CD14-positive monocyte (primary cell): ENCODE measurements around the gene UNC93A. TPM values are rescaled to one million over a fixed set of nuclear protein-coding genes. Genes with fewer than 3 reads are reported as not detected.

ENCODE experiments used
- DNase-seq, 3 donors: peaks; one replicate each; pipeline ENCODE4 v3.0.0-alpha.2; 2011 to 2022
- H2AFZ ChIP-seq: 2 replicates; pipeline ENCODE4 v1.6.0; 2012; ENCODE audit warnings: mild to moderate bottlenecking, low read depth, low read length, inconsistent platforms; ENCODE audit not compliant: insufficient read depth, poor library complexity, severe bottlenecking
- H3K27ac ChIP-seq, 2 donors: 1 replicate in 1 of 2; 2 replicates in 1 of 2; pipeline ENCODE4 v1.5.1; 2012 to 2013; ENCODE audit warnings: low read length in 2 of 2, control low read depth in 1 of 2, inconsistent platforms in 1 of 2, low read depth in 1 of 2, mild to moderate bottlenecking in 1 of 2
- H3K27me3 ChIP-seq, 2 donors: one replicate each; pipeline versions ENCODE4 v1.6.0 to v1.6.1; 2011 to 2013; ENCODE audit warnings: low read length in 2 of 2; ENCODE audit not compliant: control insufficient read depth in 2 of 2, insufficient read depth in 2 of 2
- H3K36me3 ChIP-seq, 2 donors: replicated peaks in 1 of 2; 1 replicate in 1 of 2; 2 replicates in 1 of 2; pipeline versions ENCODE4 v1.5.1 to v1.6.1; 2012 to 2013; ENCODE audit warnings: low read length in 2 of 2, control low read depth in 1 of 2, inconsistent platforms in 1 of 2, mild to moderate bottlenecking in 1 of 2; ENCODE audit not compliant: insufficient read depth in 2 of 2, control insufficient read depth in 1 of 2
- H3K4me1 ChIP-seq, 2 donors: 1 replicate in 1 of 2; 2 replicates in 1 of 2; pipeline versions ENCODE4 v1.5.1 to v1.6.1; 2012 to 2013; ENCODE audit warnings: low read length in 2 of 2, control low read depth in 1 of 2, inconsistent platforms in 1 of 2, mild to moderate bottlenecking in 1 of 2, moderate library complexity in 1 of 2; ENCODE audit not compliant: insufficient read depth in 2 of 2, control insufficient read depth in 1 of 2
- H3K4me2 ChIP-seq: replicated peaks from 2 replicates; pipeline ENCODE3; 2012; ENCODE audit warnings: low read length, moderate library complexity, mild to moderate bottlenecking; ENCODE audit not compliant: poor library complexity, severe bottlenecking; ENCODE audit errors: extremely low read depth
- H3K4me3 ChIP-seq, 3 experiments: fragments of 200-600 bp in 1 of 3; sonication (generic) in 1 of 3; replicated peaks in 1 of 3; 1 replicate in 2 of 3; 2 replicates in 1 of 3; pipeline ENCODE4 v1.5.1; 2011 to 2013; ENCODE audit warnings: low read length in 3 of 3, mild to moderate bottlenecking in 3 of 3, control low read depth in 2 of 3, low read depth in 2 of 3, inconsistent platforms in 1 of 3, moderate library complexity in 1 of 3
- H3K79me2 ChIP-seq: 2 replicates; pipeline ENCODE4 v1.6.0; 2012; ENCODE audit warnings: mild to moderate bottlenecking, control low read depth, inconsistent platforms, low read length, moderate library complexity; ENCODE audit not compliant: insufficient read depth
- H3K9ac ChIP-seq: 2 replicates; pipeline ENCODE4 v1.6.0; 2017; ENCODE audit warnings: low read length, mild to moderate bottlenecking; ENCODE audit not compliant: insufficient read depth, poor library complexity, severe bottlenecking
- H3K9me3 ChIP-seq, 2 donors: replicated peaks in 1 of 2; 1 replicate in 1 of 2; 2 replicates in 1 of 2; pipeline versions ENCODE4 v1.5.1 to v1.6.1; 2012 to 2013; ENCODE audit warnings: low read length in 2 of 2, control low read depth in 1 of 2; ENCODE audit not compliant: control insufficient read depth in 1 of 2, insufficient read depth in 1 of 2
- H4K20me1 ChIP-seq: 2 replicates; pipeline ENCODE4 v1.6.0; 2012; ENCODE audit warnings: mild to moderate bottlenecking, low read length, control low read depth, moderate library complexity; ENCODE audit not compliant: insufficient read depth
- H3K27ac Mint-ChIP-seq, 7 donors: one replicate each; pipeline ENCODE4 v1.8.0; 2020; ENCODE audit warnings: mild to moderate bottlenecking in 7 of 7, mixed read lengths in 7 of 7, moderate library complexity in 6 of 7, inconsistent platforms in 2 of 7
- H3K27me3 Mint-ChIP-seq, 3 donors: one replicate each; pipeline ENCODE4 v1.8.0; 2021 to 2022; ENCODE audit warnings: low read depth in 3 of 3, mild to moderate bottlenecking in 3 of 3, mixed read lengths in 3 of 3, moderate library complexity in 3 of 3, inconsistent platforms in 1 of 3
- H3K36me3 Mint-ChIP-seq, 2 donors: one replicate each; pipeline ENCODE4 v1.8.0; 2020; ENCODE audit warnings: mixed read lengths in 2 of 2, inconsistent platforms in 1 of 2, mild to moderate bottlenecking in 1 of 2
- H3K4me1 Mint-ChIP-seq: one replicate; pipeline ENCODE4 v1.8.0; 2020; ENCODE audit warnings: mild to moderate bottlenecking, mixed read lengths
- H3K4me3 Mint-ChIP-seq, 2 donors: one replicate each; pipeline ENCODE4 v1.8.0; 2020; ENCODE audit warnings: mild to moderate bottlenecking in 2 of 2, mixed read lengths in 2 of 2, moderate library complexity in 1 of 2
- H3K9me3 Mint-ChIP-seq, 7 donors: one replicate each; pipeline ENCODE4 v1.8.0; 2020 to 2022; ENCODE audit warnings: mixed read lengths in 7 of 7, mild to moderate bottlenecking in 6 of 7, moderate library complexity in 6 of 7, inconsistent platforms in 2 of 7
- WGBS: methylation state at CpG from one replicate; pipeline ENCODE4 v1.1.5; 2013; ENCODE audit warnings: missing lambda C conversion rate; ENCODE audit not compliant: insufficient coverage; 5-methylcytosine and 5-hydroxymethylcytosine counted together
- intact Hi-C, 2 donors: fragments of 100-400 bp; cut with micrococcal nuclease; formaldehyde crosslinking; loops; one replicate each; pipeline versions ENCODE4 v1.15.0 to v1.15.1; 2023
- polyA plus RNA-seq, 3 donors: library from polyadenylated mRNA; depleted of rRNA in 1 of 3; unstranded in 2 of 3; stranded (reverse) in 1 of 3; fragments of 300-500 nt in 2 of 3; fragments of >200 nt in 1 of 3; fragmentation: Illumina TruSeq in 2 of 3; gene quantifications; 1 replicate in 2 of 3; 2 replicates in 1 of 3; pipeline ENCODE4 v1.2.3, GENCODE V29; 2012 to 2021
- TF ChIP-seq, protein P1 (sequence below): fragments of 200-600 bp; IDR thresholded peaks from one replicate; pipeline ENCODE4 v1.8.0; 2022; ENCODE audit warnings: antibody characterized with exemption, mild to moderate bottlenecking

Gene UNC93A
- polyA plus RNA-seq, 3 donors: not detected

GRCh38 chr6:167296902-167297301 is 5.8 kb downstream of the UNC93A start:
- intact Hi-C loops: loop anchor here in 1 of 2 donors (10.0 kb wide), 1 partner anchor 522 kb away; no protein-coding TSS in a partner anchor
- Histone ChIP-seq H3K27ac (no peak overlapping the region), H3K9ac (no peak overlapping the region), H2AFZ (no peak overlapping the region), H3K4me1 (peaks cover 0 to 5% of the 10 kb centered on the region in 2 donors), H4K20me1 (no peaks in the 10 kb centered on the region), H3K4me3 (no peak overlapping the region), H3K79me2 (no peaks in the 10 kb centered on the region), H3K36me3 (no peaks in the 10 kb centered on the region), H3K9me3 (no peaks in the 10 kb centered on the region), H3K4me2 (no peak overlapping the region), H3K27me3 (no peaks in the 10 kb centered on the region)
- TF ChIP-seq, protein P1, sequence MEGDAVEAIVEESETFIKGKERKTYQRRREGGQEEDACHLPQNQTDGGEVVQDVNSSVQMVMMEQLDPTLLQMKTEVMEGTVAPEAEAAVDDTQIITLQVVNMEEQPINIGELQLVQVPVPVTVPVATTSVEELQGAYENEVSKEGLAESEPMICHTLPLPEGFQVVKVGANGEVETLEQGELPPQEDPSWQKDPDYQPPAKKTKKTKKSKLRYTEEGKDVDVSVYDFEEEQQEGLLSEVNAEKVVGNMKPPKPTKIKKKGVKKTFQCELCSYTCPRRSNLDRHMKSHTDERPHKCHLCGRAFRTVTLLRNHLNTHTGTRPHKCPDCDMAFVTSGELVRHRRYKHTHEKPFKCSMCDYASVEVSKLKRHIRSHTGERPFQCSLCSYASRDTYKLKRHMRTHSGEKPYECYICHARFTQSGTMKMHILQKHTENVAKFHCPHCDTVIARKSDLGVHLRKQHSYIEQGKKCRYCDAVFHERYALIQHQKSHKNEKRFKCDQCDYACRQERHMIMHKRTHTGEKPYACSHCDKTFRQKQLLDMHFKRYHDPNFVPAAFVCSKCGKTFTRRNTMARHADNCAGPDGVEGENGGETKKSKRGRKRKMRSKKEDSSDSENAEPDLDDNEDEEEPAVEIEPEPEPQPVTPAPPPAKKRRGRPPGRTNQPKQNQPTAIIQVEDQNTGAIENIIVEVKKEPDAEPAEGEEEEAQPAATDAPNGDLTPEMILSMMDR: no peak
- DNase-seq: no peak
- Mint-ChIP-seq H3K27ac (no peak overlapping the region), H3K4me1 (peaks cover 4% of the 10 kb centered on the region), H3K27me3 (peaks cover 0 to 8% (median 2%) of the 10 kb centered on the region in 3 donors), H3K4me3 (no peak overlapping the region), H3K9me3 (peaks cover 0 to 3% (median 0%) of the 10 kb centered on the region in 7 donors), H3K36me3 (no peaks in the 10 kb centered on the region)
- WGBS: 87% methylated on average over 5 of the region's 7 CpGs

- TF ChIP-seq, protein P1: no peak
- no peak for DNase-seq
- intact Hi-C loops: loop anchor here in 1 of 2 donors (10.0 kb wide), 1 partner anchor 523 kb away; no protein-coding TSS in a partner anchor
These were observed 7.0 kb downstream of the UNC93A start for GRCh38 chr6:167298127-167298526.

More at GRCh38 chr6:167298127-167298526, 7.0 kb downstream of the UNC93A start:
- Mint-ChIP-seq H3K4me1 (peaks cover 4% of the 10 kb centered on the region), H3K27me3 (peaks cover 0 to 10% (median 2%) of the 10 kb centered on the region in 3 donors), H3K36me3 (no peaks in the 10 kb centered on the region), H3K9me3 (peaks cover 0 to 3% (median 0%) of the 10 kb centered on the region in 7 donors), H3K4me3 (peak overlapping the region in 1 of 2 donors; percentile 59), H3K27ac (no peak overlapping the region)
- Histone ChIP-seq H3K27me3 (no peaks in the 10 kb centered on the region), H4K20me1 (no peaks in the 10 kb centered on the region), H3K4me2 (no peak overlapping the region), H3K4me1 (peaks cover 0 to 5% of the 10 kb centered on the region in 2 donors), H3K27ac (no peak overlapping the region), H3K4me3 (no peak overlapping the region), H2AFZ (no peak overlapping the region), H3K36me3 (no peaks in the 10 kb centered on the region), H3K9me3 (no peaks in the 10 kb centered on the region), H3K79me2 (no peaks in the 10 kb centered on the region), H3K9ac (no peak overlapping the region)
- WGBS: 47% methylated on average over 3 of the region's 4 CpGs
